Measurements from ENCODE around the gene CARD19.

- TF ChIP-seq CTCF (conservative IDR thresholded peaks at IDR 0.05), result no peak
- no peak for TF ChIP-seq EZH2 (IDR thresholded peaks at IDR 0.05; ENCODE audit: low read depth)
These were observed 19.8 kb upstream of the CARD19 start for GRCh38 chr9:93076101-93076791.
